Panc1 (cell line): ENCODE results near the gene POLR2A. TPM values are rescaled to one million over a fixed set of nuclear protein-coding genes. Genes with fewer than 3 reads are reported as not detected.
A peak's percentile ranks its signal among the peaks of the same experiment; 100 is the strongest.

Source experiments
- ATAC-seq: fragments of 200-7000 bp; cut with Tn5 transposase; 2 replicates; pipeline ENCODE4 v1.9.1; 2020; ENCODE audit warnings: mild to moderate bottlenecking, moderate library complexity
- BruUV-seq: library from RNA; stranded (reverse); fragments of 400-500 nt; replicated peaks from 2 replicates; lab custom pipeline; 2021; lab: Mats Ljungman, UMichigan
- CTCF ChIA-PET: fragments of 300-600 bp; sonication (Branson Sonifier 250); formaldehyde crosslinking; loops from one replicate; lab custom pipeline; 2022; ENCODE audit warnings: antibody characterized with exemption; lab: Charles Lee
- POLR2A ChIA-PET: fragments of 300-600 bp; sonication (Branson Sonifier 250); formaldehyde crosslinking; loops from one replicate; lab custom pipeline; 2022; ENCODE audit warnings: antibody characterized with exemption; lab: Charles Lee
- DNase-seq: peaks from one replicate; pipeline ENCODE4 v3.0.0-alpha.2; 2010; ENCODE audit warnings: low read depth, low spot score
- H3K27ac ChIP-seq: 2 replicates; pipeline ENCODE4 v1.5.1; 2011; ENCODE audit warnings: mild to moderate bottlenecking, low read length, inconsistent platforms
- H3K27me3 ChIP-seq: fragments of 200-500 bp; sonication (Bioruptor generic); 2 replicates; pipeline ENCODE4 v1.6.0; 2014; ENCODE audit warnings: low read length, inconsistent platforms; ENCODE audit not compliant: control insufficient read depth, insufficient read depth
- H3K36me3 ChIP-seq: fragments of 200-500 bp; sonication (Bioruptor generic); 2 replicates; pipeline ENCODE4 v1.5.1; 2014; ENCODE audit warnings: inconsistent platforms, mild to moderate bottlenecking, low read length, moderate library complexity; ENCODE audit not compliant: control insufficient read depth, insufficient read depth
- H3K4me1 ChIP-seq: 2 replicates; pipeline ENCODE4 v1.5.1; 2011; ENCODE audit warnings: inconsistent platforms, mild to moderate bottlenecking, low read length, moderate library complexity; ENCODE audit not compliant: control insufficient read depth, insufficient read depth
- H3K4me3 ChIP-seq, 2 experiments: 2 replicates each; pipeline ENCODE4 v1.5.1; 2011 to 2012; ENCODE audit warnings: low read depth in 2 of 2, low read length in 2 of 2, mild to moderate bottlenecking in 2 of 2, inconsistent platforms in 1 of 2, moderate library complexity in 1 of 2
- H3K9me3 ChIP-seq: fragments of 200-500 bp; sonication (Bioruptor generic); 2 replicates; pipeline ENCODE4 v1.5.1; 2014; ENCODE audit warnings: low read depth, mild to moderate bottlenecking, inconsistent platforms, low read length, moderate library complexity; ENCODE audit not compliant: control insufficient read depth, insufficient read depth
- POLR2AphosphoS5 ChIP-seq: IDR thresholded peaks from 2 replicates; pipeline ENCODE4 v1.6.1; 2012; ENCODE audit warnings: mild to moderate bottlenecking, low read depth, low read length, moderate library complexity
- SIN3A ChIP-seq: IDR thresholded peaks from 2 replicates; pipeline ENCODE4 v1.6.1; 2012; ENCODE audit warnings: low read depth, mild to moderate bottlenecking, low read length, moderate library complexity, borderline replicate concordance; ENCODE audit not compliant: insufficient read depth
- TCF7L2 ChIP-seq: IDR thresholded peaks from 2 replicates; pipeline ENCODE4 v1.6.1; 2011; ENCODE audit warnings: mild to moderate bottlenecking, low read depth, low read length, inconsistent platforms
- in situ Hi-C: cut with HindIII; loops from 2 replicates; pipeline ENCODE4 v1.10.0; 2016; ENCODE audit warnings: low sequenced_read_pairs, low pct_unique_long_range_greater_than_20kb
- intact Hi-C: fragments of 100-400 bp; cut with micrococcal nuclease; formaldehyde crosslinking; loops from one replicate; pipeline ENCODE4 v1.10.0; 2022; ENCODE audit not compliant: unreplicated experiment
- total RNA-seq: library from RNA; stranded (reverse); gene quantifications from one replicate; pipeline ENCODE4 v1.2.1, GENCODE V29; 2021; ENCODE audit not compliant: unreplicated experiment
- TF ChIP-seq, protein P1 (sequence below), 2 experiments: IDR thresholded peaks; 2 replicates each; pipeline ENCODE4 v1.6.1; 2011 to 2012; ENCODE audit warnings: low read depth in 2 of 2, control low read depth in 1 of 2, low read length in 1 of 2, mild to moderate bottlenecking in 1 of 2, moderate library complexity in 1 of 2; ENCODE audit not compliant: insufficient read depth in 1 of 2
- TF ChIP-seq, protein P2 (sequence below): fragments of 450-650 bp; IDR thresholded peaks from 2 replicates; pipeline ENCODE4 v1.5.1; 2017; ENCODE audit warnings: mild to moderate bottlenecking

Gene POLR2A
- total RNA-seq, 1 experiment from 2014 or later: 181 TPM

DNA sequence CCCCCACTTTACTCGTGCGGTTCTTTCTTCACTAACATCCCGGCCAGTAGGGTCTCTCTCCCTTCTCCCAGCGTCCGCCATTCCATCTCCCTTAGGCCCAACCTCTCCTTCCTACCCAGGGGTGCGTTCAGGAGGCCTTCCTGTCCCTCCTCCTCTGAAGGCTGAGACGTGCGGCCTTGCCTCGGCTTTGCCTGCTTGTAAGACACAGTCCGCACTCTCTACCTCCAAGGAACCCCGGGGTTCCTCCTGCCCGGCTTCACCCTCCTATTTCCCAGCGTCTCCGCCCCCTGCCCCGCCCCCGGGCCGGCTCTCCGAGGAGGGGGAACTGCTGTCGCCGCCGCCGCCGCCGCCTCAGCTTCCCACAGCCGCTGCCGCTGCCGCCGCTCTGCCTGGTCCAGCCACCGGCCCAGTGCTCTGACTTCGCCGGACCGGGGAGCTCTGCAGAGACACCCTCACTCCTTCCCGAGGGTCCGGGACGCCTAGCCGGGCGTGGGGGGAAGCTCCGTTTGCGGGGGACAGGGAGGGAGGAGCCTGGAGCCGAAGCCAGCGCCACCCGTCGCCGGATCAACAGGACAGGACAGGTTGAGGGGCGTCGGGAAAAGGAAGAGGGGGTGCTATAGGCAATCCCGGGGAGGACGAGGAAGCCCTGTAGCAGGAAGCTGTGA, 46.1 kb upstream of the POLR2A start:
- no peak for DNase-seq
- POLR2A ChIA-PET: interaction anchor here (0.5 kb wide), 1 partner anchor 35 kb away, joined by 18 read pairs; no protein-coding TSS in a partner anchor

GRCh38 chr17:7438656-7439460, 45.3 kb upstream of the POLR2A start:
- POLR2A ChIA-PET: interaction anchor here (0.5 to 0.6 kb wide), 2 partner anchors 34 to 45 kb away, joined by 4 to 18 read pairs; partner anchors contain the start of gene POLR2A
- no peaks in the 10 kb centered on the region for H3K36me3 ChIP-seq
- no TSS peak for BruUV-seq
- DNase-seq (no peak), ATAC-seq (no peak)
- TF ChIP-seq SIN3A: no peak
- TF ChIP-seq POLR2AphosphoS5: no peak
- no peaks in the 10 kb centered on the region for H3K27me3 ChIP-seq
- peak overlapping the region in 1 of 2 experiments; percentile 51; a peak in 1 of 4 replicates for H3K4me3 ChIP-seq
- in situ Hi-C loops (no loop called here), intact Hi-C loops (loop anchor here (10.0 kb wide), 1 partner anchor 84 kb away; the partner anchor contains the start of genes KCTD11 and TMEM95)
- no peaks in the 10 kb centered on the region for H3K9me3 ChIP-seq
- H3K4me1 ChIP-seq: peaks cover 12% of the 10 kb centered on the region
- CTCF ChIA-PET: no interaction called here
- no peak overlapping the region for H3K27ac ChIP-seq

More for the DNA sequence above, 46.1 kb upstream of the POLR2A start:
- Histone ChIP-seq H3K27ac (no peak overlapping the region), H3K4me3 (no peak overlapping the region), H3K4me1 (peaks cover 12% of the 10 kb centered on the region), H3K9me3 (no peaks in the 10 kb centered on the region), H3K27me3 (no peaks in the 10 kb centered on the region), H3K36me3 (no peaks in the 10 kb centered on the region)
- TF ChIP-seq POLR2AphosphoS5: no peak
- TF ChIP-seq, protein P1, sequence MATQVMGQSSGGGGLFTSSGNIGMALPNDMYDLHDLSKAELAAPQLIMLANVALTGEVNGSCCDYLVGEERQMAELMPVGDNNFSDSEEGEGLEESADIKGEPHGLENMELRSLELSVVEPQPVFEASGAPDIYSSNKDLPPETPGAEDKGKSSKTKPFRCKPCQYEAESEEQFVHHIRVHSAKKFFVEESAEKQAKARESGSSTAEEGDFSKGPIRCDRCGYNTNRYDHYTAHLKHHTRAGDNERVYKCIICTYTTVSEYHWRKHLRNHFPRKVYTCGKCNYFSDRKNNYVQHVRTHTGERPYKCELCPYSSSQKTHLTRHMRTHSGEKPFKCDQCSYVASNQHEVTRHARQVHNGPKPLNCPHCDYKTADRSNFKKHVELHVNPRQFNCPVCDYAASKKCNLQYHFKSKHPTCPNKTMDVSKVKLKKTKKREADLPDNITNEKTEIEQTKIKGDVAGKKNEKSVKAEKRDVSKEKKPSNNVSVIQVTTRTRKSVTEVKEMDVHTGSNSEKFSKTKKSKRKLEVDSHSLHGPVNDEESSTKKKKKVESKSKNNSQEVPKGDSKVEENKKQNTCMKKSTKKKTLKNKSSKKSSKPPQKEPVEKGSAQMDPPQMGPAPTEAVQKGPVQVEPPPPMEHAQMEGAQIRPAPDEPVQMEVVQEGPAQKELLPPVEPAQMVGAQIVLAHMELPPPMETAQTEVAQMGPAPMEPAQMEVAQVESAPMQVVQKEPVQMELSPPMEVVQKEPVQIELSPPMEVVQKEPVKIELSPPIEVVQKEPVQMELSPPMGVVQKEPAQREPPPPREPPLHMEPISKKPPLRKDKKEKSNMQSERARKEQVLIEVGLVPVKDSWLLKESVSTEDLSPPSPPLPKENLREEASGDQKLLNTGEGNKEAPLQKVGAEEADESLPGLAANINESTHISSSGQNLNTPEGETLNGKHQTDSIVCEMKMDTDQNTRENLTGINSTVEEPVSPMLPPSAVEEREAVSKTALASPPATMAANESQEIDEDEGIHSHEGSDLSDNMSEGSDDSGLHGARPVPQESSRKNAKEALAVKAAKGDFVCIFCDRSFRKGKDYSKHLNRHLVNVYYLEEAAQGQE (IDR thresholded peaks at IDR 0.05; ENCODE audit: insufficient read depth in 1 of 2, low read depth in 2 of 2, low read length in 1 of 2): no peak
- TF ChIP-seq TCF7L2: no peak
- TF ChIP-seq, protein P2, sequence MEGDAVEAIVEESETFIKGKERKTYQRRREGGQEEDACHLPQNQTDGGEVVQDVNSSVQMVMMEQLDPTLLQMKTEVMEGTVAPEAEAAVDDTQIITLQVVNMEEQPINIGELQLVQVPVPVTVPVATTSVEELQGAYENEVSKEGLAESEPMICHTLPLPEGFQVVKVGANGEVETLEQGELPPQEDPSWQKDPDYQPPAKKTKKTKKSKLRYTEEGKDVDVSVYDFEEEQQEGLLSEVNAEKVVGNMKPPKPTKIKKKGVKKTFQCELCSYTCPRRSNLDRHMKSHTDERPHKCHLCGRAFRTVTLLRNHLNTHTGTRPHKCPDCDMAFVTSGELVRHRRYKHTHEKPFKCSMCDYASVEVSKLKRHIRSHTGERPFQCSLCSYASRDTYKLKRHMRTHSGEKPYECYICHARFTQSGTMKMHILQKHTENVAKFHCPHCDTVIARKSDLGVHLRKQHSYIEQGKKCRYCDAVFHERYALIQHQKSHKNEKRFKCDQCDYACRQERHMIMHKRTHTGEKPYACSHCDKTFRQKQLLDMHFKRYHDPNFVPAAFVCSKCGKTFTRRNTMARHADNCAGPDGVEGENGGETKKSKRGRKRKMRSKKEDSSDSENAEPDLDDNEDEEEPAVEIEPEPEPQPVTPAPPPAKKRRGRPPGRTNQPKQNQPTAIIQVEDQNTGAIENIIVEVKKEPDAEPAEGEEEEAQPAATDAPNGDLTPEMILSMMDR: no peak
- TF ChIP-seq SIN3A: no peak
- BruUV-seq: no TSS peak
- in situ Hi-C loops (no loop called here), intact Hi-C loops (loop anchor here (10.0 kb wide), 1 partner anchor 83 kb away; the partner anchor contains the start of genes KCTD11 and TMEM95)
- ATAC-seq: no peak
- CTCF ChIA-PET: no interaction called here
